Ishikawa (cell line): Measurements from ENCODE around the gene ANP32A.

Source experiments
- CEBPB ChIP-seq: IDR thresholded peaks from 2 replicates; pipeline ENCODE4 v1.6.1; 2012
- CREB1 ChIP-seq: IDR thresholded peaks from 2 replicates; pipeline ENCODE4 v1.6.1; 2012; ENCODE audit warnings: low read depth
- EGR1 ChIP-seq: IDR thresholded peaks from 2 replicates; pipeline ENCODE4 v1.6.1; 2012
- EP300 ChIP-seq: IDR thresholded peaks from 2 replicates; pipeline ENCODE4 v1.6.1; 2012; ENCODE audit warnings: borderline replicate concordance
- FOXM1 ChIP-seq: IDR thresholded peaks from 2 replicates; pipeline ENCODE4 v1.6.1; 2012; ENCODE audit warnings: low read depth, borderline replicate concordance
- NFIC ChIP-seq: IDR thresholded peaks from 2 replicates; pipeline ENCODE4 v1.6.1; 2012
- RAD21 ChIP-seq: IDR thresholded peaks from 2 replicates; pipeline ENCODE4 v1.6.1; 2012; ENCODE audit warnings: low read depth
- TAF1 ChIP-seq: IDR thresholded peaks from 2 replicates; pipeline ENCODE4 v1.6.1; 2012; ENCODE audit warnings: low read depth, mild to moderate bottlenecking
- TCF12 ChIP-seq: IDR thresholded peaks from 2 replicates; pipeline ENCODE4 v1.6.1; 2012; ENCODE audit warnings: low read depth
- TEAD4 ChIP-seq: IDR thresholded peaks from 2 replicates; pipeline ENCODE4 v1.6.1; 2012
- YY1 ChIP-seq: IDR thresholded peaks from 2 replicates; pipeline ENCODE4 v1.6.1; 2012; ENCODE audit warnings: low read depth
- ZBTB7A ChIP-seq: IDR thresholded peaks from 2 replicates; pipeline ENCODE4 v1.6.1; 2012; ENCODE audit warnings: low read depth
- TF ChIP-seq, protein P1 (sequence below): IDR thresholded peaks from 2 replicates; pipeline ENCODE4 v1.6.1; 2012; ENCODE audit warnings: low read depth, mild to moderate bottlenecking
- TF ChIP-seq, protein P2 (sequence below): IDR thresholded peaks from 2 replicates; pipeline ENCODE4 v1.6.1; 2012
- TF ChIP-seq, protein P3 (sequence below): IDR thresholded peaks from 2 replicates; pipeline ENCODE4 v1.6.1; 2012

The ANP32A gene

DNA sequence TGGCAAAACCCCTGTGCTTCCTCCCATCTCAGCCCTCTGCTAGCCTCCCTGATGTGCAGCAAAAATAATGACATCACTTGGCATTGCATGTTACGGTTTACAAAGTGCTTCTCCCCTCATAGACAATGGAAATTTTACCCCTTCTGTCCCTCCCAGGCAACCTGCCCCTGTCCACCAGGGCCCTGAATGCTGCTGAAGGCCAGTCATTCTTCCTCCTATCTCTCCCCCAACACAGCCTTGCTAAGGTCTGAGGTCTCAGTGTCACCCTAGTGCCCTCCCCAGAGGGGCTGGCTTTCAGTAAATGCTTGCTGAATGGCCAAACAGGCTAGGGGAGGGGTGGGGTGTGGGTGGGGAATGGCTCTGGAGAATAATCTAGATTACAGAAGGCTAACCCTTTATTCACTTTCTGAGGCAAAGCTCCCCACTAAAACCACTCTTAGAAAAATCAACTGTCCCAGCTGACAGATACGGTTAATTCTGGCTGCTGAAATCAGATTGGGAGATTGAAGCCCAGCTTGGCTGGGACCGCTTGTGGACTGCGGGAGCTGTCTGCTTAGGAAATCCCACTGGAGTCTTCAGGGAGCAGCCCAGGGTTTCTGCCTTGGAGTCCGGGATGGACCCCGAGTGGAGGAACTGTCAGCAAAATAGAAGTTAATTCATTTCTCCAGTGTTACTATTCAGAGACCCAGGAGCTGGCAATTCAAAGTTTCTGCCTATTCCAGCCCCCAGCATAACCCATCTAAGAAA is 22.9 kb downstream of the ANP32A start:
- TF ChIP-seq TAF1 (no peak), CEBPB (no peak), TEAD4 (no peak), EP300 (no peak), RAD21 (no peak), TCF12 (no peak), NFIC (no peak), ZBTB7A (no peak), YY1 (no peak)
- TF ChIP-seq, protein P1, sequence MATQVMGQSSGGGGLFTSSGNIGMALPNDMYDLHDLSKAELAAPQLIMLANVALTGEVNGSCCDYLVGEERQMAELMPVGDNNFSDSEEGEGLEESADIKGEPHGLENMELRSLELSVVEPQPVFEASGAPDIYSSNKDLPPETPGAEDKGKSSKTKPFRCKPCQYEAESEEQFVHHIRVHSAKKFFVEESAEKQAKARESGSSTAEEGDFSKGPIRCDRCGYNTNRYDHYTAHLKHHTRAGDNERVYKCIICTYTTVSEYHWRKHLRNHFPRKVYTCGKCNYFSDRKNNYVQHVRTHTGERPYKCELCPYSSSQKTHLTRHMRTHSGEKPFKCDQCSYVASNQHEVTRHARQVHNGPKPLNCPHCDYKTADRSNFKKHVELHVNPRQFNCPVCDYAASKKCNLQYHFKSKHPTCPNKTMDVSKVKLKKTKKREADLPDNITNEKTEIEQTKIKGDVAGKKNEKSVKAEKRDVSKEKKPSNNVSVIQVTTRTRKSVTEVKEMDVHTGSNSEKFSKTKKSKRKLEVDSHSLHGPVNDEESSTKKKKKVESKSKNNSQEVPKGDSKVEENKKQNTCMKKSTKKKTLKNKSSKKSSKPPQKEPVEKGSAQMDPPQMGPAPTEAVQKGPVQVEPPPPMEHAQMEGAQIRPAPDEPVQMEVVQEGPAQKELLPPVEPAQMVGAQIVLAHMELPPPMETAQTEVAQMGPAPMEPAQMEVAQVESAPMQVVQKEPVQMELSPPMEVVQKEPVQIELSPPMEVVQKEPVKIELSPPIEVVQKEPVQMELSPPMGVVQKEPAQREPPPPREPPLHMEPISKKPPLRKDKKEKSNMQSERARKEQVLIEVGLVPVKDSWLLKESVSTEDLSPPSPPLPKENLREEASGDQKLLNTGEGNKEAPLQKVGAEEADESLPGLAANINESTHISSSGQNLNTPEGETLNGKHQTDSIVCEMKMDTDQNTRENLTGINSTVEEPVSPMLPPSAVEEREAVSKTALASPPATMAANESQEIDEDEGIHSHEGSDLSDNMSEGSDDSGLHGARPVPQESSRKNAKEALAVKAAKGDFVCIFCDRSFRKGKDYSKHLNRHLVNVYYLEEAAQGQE: no peak
- TF ChIP-seq, protein P2, sequence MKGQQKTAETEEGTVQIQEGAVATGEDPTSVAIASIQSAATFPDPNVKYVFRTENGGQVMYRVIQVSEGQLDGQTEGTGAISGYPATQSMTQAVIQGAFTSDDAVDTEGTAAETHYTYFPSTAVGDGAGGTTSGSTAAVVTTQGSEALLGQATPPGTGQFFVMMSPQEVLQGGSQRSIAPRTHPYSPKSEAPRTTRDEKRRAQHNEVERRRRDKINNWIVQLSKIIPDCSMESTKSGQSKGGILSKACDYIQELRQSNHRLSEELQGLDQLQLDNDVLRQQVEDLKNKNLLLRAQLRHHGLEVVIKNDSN: no peak

DNA sequence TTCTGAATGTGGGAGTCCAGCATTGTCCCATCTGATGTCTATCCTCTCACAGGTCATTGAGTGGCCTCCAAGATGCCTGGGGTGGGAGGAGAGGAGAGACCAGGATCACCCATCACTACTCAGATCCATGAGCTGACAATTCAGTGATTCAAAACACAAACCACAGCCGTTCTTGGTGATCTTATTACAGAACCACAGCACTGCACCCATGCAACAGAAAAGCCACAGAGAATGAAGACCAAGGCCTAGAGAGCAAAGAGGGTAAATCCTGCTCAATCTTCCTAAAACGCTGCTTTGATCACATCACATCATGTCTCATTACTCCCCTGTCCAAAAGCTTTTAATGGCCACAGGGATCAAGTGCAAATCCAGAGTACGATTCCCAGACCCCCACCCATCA is 23.5 kb downstream of the ANP32A start:
- TF ChIP-seq, protein P1: no peak
- TF ChIP-seq CREB1: no peak
- TF ChIP-seq TAF1: no peak
- no peak for TF ChIP-seq ZBTB7A

DNA sequence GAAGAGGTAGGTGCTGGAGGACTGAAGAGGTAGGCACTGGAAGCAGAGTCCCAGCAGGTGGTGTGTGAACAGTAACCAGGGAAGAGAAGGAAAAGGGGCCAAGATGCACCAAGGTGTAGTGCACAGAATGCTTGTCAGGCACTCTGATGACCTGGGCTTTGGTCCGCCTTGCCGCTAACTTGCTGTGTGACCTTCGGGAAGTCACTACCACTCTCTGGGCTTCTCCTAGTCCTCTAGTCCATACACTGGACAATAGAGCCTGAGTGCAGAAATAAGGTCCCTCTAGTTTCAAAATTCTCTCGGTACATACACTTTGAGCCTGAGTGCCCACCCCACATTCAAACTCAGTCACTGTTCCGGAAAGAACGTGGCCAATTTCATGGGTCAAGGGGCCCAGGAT is 24.1 kb downstream of the ANP32A start:
- TF ChIP-seq, protein P1: no peak
- TF ChIP-seq, protein P3, sequence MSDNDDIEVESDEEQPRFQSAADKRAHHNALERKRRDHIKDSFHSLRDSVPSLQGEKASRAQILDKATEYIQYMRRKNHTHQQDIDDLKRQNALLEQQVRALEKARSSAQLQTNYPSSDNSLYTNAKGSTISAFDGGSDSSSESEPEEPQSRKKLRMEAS: no peak
- TF ChIP-seq CEBPB (no peak), EP300 (no peak), EGR1 (no peak), TEAD4 (no peak), RAD21 (no peak), FOXM1 (no peak)

DNA sequence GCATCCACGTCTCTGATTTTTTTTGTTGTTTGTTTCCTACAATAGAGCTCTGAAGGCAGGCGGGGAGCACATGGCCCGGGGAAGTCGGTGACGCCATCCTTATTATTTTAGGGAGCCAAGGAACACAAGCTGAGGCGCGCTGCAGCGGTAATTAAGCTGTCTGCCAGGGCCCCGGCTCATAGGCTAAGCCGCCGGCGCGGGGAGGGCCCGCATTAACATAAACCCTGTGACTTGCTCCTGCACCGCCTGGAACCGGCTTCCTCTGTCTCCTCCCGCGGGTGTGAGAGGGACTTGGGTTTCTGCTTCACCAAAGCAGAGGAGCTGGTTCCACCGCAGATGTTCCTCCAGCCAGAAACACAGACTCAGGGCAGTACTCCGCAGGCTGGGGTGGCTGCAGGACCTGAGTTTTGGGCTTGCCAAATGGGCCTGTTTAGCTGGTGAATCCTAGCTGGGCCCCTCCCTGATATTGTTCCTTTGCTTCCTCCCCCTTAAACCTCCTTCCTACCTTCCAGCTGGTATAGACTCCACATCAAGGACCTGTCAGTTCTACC is 25.3 kb downstream of the ANP32A start:
- TF ChIP-seq, protein P3: peak; percentile 70
- TF ChIP-seq CREB1 (no peak), CEBPB (no peak), YY1 (no peak), EP300 (no peak), RAD21 (no peak)
- TF ChIP-seq, protein P1: no peak
